Measurements from ENCODE around the gene EFR3B.
"Not testable (repeated sequence)": the region's sequence is repeated elsewhere in the genome, so short reads cannot be mapped to it uniquely, and the experiment has no call there.

EFR3B gene

GRCh38 chr2:25109822-25110221 lies 67.9 kb downstream of the EFR3B start:
- no peak for DNase-seq

DNA sequence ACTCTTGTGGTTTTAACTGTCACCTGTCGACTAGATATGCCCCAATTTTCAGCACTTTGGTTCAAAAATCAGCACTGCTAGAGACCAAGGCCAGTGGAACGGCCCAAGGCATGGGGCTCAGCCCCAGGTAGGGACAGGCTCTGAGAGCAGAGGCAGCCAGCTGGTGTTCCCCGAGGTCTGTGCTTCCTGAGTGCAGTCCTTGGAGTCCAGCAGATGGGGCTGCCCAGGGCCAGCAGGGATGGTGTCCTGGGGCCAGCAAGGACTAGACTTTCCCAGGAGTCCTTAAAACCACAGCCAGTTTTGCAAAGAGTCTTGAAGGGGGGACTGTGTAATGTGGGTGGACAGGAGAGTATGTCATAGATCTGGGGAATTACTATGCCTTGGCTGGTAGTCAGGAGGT lies 70.2 kb downstream of the EFR3B start:
- no peak for DNase-seq

- DNase-seq, result no peak
Observed at GRCh38 chr2:25115249-25115883, 73.5 kb downstream of the EFR3B start.

- DNase-seq, result no peak
Observed at GRCh38 chr2:25115902-25116301, 74.0 kb downstream of the EFR3B start.

- DNase-seq, result no peak
Observed at GRCh38 chr2:25116956-25117355, 75.1 kb downstream of the EFR3B start.

- DNase-seq, result no peak
Observed at GRCh38 chr2:25119263-25119662, 77.4 kb downstream of the EFR3B start.

DNA sequence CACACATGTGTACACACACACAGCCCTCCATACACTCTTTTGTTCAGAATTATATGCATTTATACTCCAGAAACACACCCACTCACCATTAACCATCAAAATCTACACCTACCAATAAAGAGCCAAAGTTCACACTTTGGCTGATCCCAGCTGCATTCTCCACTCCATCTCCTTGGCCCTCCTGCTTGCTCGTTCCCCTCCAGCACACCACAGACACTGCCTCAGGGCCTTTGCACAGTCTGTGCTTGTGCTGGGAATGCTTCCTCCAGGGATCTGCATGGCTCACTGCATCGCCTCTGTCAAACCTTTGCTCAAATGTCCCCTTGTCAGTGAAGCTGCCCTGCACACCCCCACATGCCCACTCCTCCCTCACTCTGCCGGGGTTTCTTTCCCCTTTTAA lies 80.5 kb downstream of the EFR3B start:
- DNase-seq, result no peak

DNA sequence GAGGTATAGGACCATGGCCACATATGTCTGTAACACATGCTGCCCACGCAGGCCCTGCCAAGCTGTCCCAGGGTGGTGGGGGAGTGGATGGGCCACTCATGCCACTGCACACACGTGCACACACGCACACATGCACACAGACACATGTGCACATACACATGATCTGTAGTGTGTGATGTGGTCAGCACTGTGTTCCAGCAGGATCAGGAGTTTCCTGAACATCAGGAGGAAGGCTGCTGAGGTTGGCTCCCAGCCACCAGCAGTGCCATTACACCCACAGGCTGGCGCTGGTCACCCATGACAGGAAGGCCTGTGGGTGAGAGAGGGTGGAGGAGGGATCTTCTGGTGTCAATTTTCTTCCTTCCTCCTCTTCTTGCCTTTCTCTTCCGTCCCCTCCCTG lies 81.8 kb downstream of the EFR3B start:
- no peak for DNase-seq

DNA sequence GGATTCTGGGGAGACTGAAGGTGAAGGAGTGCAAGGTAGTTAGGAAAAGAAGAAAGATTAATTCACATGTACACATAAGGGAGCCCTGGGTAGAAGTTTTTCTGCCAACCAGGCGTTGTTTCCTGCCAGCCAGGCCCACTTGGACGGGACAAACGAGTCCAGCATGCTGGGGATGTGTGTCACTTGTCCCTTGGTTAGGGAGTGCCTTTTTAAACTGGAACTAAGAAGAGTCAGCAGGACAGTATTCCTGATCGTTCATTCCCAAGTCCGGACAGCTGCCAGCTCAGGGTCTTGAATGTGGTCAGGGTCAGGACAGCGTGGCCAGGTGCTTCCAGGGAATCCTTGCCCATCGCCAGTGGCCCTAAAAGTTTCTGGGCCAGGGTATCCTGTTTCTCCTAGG lies 83.3 kb downstream of the EFR3B start:
- no peak for DNase-seq

GRCh38 chr2:25125976-25126375 lies 84.1 kb downstream of the EFR3B start:
- DNase-seq, result no peak

GRCh38 chr2:25127071-25127470 lies 85.2 kb downstream of the EFR3B start:
- not testable (repeated sequence) for DNase-seq

DNA sequence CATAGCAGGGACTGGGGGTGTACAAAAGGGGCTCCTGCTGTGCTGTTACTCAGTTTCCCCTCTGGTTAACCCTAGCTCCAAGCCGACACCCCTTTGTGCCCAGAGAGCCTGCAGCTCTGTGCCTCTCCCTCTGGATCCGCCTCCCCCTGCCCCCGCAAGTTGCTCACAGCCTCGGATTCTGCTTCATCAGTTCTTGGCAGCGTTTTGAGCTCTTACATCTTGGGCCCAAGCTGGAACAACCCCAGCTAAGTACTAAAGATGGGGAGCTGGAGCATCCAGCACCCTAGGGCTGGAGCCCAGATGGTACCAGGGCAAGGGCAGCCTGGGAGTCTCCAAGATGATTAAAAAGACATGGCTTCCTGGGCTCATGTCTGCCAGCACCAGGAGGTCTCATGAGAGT lies 85.8 kb downstream of the EFR3B start:
- no peak for DNase-seq

- DNase-seq, result no peak
Observed at GRCh38 chr2:25129901-25130520, 88.1 kb downstream of the EFR3B start.

- DNase-seq, result no peak
Observed at GRCh38 chr2:25131253-25131566, 89.3 kb downstream of the EFR3B start.

DNA sequence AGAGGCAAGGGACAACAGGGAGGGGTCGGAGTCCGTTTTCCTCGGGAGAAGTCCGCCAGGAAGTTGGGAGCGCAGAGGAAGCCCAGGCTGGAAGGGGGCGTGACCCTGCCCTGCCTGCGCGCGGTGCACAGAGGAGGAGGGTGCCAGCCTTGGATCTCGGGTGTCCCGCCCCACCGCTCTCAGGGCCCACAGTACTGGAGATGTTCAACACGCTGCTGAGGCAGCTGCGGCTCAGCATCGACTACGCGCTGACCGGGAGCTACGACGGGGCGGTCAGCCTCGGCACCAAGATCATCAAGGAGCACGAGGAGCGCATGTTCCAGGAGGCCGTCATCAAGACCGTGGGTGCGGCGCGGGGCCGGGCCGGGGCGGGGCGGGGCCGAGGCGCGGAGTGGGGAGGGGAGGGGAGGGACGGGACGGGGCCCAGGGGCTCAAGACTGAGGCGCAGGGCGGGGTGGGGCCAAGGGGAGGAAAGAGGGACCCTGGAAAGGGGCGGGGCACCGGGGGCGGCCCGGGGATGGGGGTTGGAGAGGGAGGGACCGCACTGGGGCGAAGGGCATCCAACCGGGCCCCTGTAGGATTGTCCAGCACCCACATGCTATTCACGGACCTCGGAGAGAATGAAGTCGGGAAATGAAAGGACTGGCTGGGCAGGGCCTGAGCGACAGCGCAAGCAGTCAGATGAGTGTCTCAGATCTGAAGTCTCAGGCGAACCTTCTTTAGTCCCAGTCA lies 89.9 kb downstream of the EFR3B start:
- DNase-seq, result no peak

DNA sequence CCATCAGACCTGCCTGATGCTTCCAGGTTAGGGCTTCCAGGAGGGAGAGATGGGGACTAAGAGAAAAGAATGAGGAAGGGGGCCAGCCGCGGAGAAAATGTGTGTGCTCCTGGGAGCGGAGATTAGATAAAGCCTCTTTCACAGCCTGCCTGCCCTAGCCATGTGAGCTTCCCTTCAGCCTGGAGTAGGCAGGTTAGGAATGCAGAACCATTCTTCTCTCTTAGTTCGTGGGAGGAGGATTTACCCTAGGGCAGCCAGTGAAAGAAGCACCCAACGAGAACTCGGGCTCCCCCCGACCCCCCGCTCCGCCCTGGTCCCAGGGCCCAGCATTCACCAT lies 90.4 kb downstream of the EFR3B start:
- DNase-seq, result no peak

DNA sequence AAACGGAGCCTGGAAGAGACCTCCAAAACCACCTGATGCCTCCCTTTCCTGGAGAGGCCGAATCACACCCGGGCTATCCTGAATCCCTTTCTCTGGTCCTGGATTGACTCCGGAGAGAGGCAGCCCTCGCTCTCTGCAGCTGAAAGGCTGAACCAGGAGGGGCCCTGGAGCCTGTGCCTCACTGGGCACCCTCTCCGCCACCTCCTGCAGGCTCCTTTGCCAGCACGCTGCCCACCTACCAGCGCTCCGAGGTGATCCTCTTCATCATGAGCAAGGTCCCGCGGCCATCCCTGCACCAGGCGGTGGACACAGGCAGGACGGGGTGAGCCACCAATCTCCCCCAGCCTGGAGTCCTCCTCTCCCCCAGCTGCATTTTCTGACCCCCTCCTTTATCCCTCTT lies 90.8 kb downstream of the EFR3B start:
- no peak for DNase-seq

GRCh38 chr2:25140535-25140934 lies 98.7 kb downstream of the EFR3B start:
- DNase-seq, result not testable (repeated sequence)

DNA sequence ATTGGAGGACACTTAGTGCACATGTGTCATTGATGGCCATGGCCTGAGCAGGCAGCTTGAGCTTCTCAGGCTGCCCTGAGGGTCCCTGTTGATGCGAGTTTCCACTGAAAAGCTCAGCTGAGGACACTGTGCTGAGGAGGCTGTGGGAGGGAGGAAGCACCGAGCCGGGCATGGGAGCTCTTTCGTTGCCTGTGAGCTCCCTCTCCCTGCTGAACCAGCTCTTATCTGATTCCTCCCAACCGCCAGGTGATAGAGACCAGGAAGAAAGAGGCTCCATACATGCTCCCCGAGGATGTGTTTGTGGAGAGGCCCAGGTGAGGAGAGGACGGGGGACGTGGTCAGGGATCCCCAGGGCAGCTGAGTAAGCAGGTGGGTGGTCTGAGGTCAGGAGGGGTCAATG lies 99.2 kb downstream of the EFR3B start:
- DNase-seq, result no peak

DNA sequence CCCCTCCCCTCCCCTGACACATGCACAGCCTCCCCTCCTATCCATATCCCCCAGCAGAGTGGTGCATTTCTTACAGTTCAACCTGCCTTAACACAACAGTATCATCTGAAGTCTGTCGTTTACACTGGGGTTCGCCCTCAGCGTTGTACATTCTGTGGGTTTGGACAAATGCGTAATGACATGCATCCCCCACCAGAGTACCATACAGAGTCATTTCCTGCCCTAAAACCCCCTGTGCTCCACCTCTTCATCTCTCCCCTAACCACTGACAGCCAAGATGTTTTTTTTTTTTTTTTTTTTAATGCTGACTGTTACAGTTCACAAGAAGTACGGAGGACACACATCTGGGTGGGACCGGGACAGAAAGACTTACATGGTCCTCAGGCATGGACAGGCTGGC lies 103.9 kb downstream of the EFR3B start:
- DNase-seq, result no peak

GRCh38 chr2:25146896-25147295 lies 105.0 kb downstream of the EFR3B start:
- DNase-seq, result no peak

DNA sequence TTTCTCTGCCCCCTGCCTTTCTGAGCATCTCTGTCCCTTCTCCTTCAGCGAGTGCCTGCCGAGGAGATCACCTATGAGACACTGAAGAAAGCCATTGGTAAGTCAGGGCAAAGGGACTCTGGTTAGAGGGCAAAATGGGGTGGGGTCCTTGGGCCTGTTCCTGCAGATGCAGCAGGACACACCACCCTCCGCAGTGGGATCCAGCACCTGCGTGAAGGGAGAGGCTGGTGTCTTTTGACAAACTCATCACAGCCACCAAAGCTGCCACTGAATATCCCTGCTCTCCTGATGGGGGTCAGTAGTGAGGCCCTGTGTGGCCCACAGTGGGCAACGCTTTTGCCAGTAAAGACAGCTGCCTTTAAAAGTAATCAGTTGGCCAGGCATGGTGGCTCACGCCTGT lies 107.8 kb downstream of the EFR3B start:
- DNase-seq, result no peak

DNA sequence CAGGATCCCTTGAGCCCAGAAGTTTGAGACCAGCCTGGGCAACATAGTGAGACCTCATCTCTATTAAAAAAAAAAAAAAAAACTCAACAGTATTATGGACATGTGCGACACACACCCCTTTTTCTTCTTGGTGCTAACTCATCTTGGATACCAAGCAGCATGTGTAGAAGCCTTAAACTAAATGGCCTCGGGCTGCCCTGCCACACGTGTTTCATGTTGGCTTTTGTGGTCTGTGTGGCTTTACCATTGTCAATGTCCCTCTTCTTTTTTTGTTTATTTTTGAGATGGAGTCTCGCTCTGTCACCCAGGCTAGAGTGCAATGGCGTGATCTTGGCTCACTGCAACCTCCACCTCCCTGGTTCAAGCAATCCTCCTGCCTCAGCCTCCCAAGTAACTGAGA lies 109.1 kb downstream of the EFR3B start:
- DNase-seq, result not testable (repeated sequence)

DNA sequence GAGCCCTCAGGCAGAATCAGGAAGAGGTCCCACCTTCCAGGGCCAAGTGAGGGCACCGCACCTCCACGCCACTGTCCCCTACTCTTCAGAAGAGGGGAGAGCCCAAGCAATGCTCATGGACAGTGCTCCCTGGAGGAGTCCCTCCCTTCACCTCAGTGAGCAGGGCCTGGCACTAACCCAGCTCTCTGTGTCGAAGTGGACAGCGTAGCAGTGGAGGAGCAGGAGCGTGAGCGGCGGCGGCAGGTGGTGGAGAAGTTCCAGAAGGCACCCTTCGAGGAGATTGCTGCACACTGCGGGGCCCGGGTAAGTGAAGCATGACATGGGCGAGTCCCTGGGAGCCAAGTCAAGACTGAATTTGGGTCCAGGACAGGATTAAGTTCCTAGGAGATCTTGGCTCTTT lies 109.8 kb downstream of the EFR3B start:
- no peak for DNase-seq

DNA sequence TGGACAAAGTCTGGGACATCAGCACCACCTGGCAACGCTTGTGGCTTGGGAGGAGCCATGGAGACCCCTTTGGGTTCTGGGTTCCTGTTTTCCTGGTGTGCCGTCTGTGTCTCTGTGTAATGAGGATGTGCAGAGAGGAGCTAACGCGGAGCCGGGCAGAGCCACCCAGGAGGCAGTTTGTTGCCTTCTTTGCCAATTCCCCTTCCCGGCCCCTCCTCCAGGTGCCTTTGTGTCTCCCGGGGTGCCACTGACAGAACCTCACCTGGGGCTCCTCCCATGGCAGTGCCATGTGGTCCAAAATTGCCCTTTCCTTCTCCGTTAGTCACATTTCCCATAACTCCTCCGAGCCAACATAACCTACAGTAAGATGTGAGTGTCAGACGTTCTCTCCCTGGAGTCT lies 113.5 kb downstream of the EFR3B start:
- no peak for DNase-seq

Measured in DMS79 (cell line).